ENCODE data around the gene TUBA4B.

GRCh38 chr2:219225350-219225749 lies 27.7 kb upstream of the TUBA4B start:
- no peak for TF ChIP-seq CTCF (IDR thresholded peaks at IDR 0.05)
- TF ChIP-seq POLR2A (IDR thresholded peaks at IDR 0.05), result no peak
